GM12874 (cell line): ENCODE measurements around the gene EYA2.

Experiments used
- TF ChIP-seq, protein P1 (sequence below): IDR thresholded peaks from 2 replicates; pipeline ENCODE4 v1.5.1; 2011; ENCODE audit warnings: low read depth, mild to moderate bottlenecking, control low read depth, low read length, moderate library complexity; ENCODE audit not compliant: insufficient read depth

EYA2 gene

DNA sequence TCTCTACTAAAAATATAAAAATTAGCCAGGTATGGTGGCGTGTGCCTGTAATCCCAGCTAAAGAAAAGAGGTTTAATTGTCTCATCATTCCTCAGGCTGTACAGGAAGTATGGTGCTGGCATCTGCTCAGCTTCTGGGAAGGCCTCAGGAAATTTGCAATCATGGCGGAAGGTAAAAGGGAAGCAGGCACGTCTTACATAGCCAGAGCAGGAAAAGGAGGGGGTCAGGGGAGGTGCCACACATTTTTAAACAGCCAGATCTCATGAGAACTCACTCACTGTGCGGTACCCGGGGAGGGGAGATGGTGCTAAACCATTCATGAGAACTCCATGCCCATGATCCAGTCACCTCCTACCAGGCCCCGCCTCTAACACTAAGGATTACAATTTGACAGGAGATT lies 191.7 kb downstream of the EYA2 start:
- TF ChIP-seq, protein P1, sequence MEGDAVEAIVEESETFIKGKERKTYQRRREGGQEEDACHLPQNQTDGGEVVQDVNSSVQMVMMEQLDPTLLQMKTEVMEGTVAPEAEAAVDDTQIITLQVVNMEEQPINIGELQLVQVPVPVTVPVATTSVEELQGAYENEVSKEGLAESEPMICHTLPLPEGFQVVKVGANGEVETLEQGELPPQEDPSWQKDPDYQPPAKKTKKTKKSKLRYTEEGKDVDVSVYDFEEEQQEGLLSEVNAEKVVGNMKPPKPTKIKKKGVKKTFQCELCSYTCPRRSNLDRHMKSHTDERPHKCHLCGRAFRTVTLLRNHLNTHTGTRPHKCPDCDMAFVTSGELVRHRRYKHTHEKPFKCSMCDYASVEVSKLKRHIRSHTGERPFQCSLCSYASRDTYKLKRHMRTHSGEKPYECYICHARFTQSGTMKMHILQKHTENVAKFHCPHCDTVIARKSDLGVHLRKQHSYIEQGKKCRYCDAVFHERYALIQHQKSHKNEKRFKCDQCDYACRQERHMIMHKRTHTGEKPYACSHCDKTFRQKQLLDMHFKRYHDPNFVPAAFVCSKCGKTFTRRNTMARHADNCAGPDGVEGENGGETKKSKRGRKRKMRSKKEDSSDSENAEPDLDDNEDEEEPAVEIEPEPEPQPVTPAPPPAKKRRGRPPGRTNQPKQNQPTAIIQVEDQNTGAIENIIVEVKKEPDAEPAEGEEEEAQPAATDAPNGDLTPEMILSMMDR, result no peak

DNA sequence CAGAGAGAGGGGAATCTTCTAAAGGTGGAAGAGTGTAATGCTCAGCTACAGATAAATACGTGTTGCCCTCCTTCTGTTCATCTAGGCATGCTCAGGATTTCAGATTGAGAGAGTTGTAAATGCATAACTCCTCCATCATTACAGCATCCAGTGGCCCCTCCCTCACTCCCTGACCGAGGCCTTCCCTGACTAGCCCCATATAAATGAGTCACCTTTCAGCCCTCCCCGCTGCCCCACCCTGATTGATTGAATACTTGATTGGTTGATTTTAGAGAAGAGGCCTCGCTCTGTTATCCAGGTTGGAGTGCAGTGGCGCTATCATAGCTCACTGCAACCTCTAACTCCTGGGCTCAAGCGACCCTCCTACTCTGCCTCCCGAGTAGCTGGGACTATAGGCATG lies 193.7 kb downstream of the EYA2 start:
- TF ChIP-seq, protein P1, result no peak

DNA sequence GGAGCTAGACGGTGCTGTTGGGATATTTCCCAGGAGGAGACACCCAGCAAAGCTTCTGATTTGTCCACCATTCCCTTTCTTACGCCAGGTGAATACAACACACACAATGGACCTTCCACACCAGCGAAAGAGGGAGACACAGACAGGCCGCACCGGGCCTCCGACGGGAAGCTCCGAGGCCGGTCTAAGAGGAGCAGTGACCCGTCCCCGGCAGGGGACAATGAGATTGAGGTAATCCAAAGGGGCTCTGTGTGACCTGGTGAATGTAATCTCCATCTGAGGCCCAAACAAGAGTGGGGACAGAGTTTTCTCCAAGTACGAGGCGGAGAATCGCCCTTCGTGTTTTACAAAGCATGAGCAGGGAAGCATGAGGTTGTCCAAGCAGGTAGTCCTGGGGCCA lies 194.5 kb downstream of the EYA2 start:
- TF ChIP-seq, protein P1, result no peak

DNA sequence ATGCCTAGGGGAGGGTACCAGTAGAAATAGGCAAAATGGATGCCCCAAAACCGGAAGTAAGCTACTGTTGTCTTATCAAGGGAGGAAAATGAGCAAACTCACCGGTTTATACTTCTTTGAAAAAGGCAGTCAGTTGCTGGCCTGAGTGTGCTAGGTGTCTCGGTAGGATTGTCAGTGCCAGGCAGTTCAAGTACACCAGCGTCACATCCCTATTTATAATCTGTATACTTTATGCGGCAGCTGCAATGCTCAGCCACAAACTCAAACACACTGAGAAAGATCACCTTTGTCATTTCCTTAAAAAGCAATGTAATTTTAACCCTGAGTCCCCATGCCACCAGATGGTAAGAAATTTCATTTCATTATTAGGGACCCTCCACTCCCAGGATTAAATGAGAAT lies 196.2 kb downstream of the EYA2 start:
- TF ChIP-seq, protein P1, result no peak

DNA sequence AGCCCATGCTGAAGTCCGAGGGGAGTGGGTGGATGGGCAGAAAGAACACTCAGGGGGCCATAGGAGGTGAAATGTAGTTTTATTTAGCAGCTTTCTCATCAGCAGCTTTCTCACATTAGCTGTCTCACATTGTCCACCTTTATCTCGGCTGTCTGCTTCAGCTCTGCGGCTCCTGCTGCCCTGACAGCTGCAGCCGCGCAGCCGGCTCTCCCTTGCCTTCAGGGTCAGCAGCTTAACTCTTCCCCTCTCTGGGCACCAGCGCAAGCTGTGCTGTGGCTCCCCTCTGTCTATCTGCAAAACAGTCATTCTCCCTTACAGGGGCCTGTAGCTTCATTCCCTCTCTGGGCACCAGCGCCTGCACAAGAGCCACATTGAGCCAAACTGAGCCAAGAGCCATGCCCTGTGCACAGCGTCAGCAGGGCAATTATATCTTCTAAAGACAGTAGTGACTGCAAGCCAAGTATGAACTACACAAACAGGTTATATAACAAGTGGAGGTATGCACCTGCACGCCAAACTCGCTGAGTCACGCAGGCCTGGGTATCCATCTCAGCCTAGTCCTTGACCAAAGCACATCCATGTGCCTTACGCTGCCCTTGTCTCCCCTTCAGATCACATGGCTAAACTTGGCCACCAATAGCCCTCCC lies 198.8 kb downstream of the EYA2 start:
- TF ChIP-seq, protein P1, result no peak

DNA sequence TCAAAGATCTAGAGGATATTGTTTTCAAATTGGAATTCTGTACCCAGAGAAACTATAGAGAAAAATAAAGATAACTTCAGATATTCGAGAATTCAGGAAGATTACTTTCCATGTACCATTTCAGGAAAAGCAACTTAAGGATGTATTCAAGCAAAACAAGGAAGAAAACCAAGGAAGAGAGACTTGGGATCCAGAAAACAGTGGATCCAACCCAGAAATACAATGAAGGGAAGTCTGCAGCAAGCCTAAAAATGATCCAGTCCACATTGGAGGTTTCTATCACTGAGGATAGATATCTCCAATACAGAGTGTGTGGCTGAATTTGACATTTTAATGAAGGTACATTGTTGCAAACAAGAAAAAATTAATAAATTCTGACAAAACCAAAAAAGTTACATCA lies 201.0 kb downstream of the EYA2 start:
- TF ChIP-seq, protein P1, result no peak

DNA sequence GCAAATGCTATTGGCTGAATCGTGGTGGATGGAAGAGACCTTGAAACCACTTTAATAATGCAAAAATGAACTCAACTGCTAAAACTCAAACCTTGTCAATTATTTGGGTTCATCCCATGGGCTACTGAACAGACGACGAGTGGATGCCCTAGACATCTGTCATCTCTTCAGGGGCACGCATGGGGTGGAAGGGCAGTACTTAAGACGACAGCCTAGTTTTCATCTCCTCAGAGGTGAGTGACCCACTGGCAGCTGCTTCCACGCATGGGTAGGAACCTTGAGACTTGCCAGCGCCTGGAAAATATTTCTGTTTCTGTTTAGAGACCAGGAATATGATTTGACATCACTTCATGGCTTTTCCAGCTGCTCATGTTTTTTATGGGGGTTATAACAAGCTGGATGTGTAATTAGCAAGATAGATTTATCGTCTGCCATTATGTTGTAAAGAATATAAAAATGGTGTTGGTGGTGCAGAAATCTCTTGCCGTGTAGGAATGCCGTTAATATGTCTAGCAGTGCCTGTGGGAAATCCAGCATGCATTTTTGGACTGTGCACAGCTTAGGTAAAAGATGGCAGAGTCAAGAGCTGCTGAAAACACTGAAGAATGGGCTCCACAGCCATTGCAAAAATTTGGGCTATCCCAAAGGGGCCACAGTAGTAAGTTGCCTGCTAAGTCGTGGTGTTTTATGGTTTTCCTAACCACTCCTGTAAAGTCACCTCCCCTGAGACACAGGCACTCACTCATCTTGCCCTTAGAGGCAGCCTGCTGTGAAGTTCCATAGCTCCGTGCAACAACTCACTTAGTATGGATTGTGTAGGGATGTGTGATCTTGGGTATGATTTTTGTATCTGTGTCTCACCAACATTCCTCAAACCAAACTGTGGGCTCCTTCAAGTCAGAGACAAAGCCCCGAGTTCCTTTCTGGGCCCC lies 203.3 kb downstream of the EYA2 start:
- TF ChIP-seq, protein P1, result no peak
